HG02981 (cell line): ENCODE data around the gene JARID2.

Source experiments
- ATAC-seq: cut with Tn5 transposase; IDR thresholded peaks from one replicate; pipeline ENCODE4 v1.9.1; 2021; ENCODE audit warnings: mild to moderate bottlenecking, moderate library complexity; ENCODE audit not compliant: unreplicated experiment

JARID2 gene

DNA sequence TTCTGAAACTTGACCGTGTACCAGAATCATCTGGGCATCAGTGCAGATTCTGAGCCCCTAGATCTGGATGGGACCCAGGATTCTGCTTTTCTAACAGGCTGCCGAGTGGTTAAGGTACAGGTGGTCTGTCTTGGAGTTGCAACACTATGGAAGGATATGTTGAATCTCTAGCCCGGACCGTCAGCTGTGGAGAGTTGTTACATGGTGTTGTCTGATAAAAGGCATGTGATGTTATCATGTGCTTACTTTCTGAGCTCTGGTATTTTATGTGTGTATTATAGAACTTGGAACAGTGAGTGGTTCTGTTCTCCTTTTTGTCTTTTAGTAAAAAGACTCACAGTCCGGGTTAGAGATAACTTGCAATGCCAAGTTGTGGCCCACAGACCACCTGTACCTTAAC lies 123.0 kb downstream of the JARID2 start:
- ATAC-seq, result no peak

DNA sequence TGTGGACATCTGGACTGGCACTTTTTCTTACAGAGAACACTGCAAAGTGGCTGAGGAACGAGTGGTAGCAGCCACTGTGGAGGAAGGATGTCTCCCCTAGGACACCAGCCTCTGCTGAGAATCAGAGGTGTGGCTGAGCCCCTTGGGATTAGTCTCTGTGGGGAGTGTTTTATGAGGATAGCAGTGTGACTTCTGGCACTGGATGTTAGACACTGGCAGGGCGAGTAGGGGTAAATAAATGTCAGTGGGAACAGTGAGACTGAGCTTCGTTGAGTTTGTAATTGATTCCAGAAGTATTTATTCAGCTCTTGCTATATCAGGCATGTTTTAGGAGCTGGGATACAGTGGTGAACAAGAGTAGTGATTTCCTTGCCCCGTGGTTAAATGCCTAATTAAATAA lies 124.0 kb downstream of the JARID2 start:
- ATAC-seq, result no peak

DNA sequence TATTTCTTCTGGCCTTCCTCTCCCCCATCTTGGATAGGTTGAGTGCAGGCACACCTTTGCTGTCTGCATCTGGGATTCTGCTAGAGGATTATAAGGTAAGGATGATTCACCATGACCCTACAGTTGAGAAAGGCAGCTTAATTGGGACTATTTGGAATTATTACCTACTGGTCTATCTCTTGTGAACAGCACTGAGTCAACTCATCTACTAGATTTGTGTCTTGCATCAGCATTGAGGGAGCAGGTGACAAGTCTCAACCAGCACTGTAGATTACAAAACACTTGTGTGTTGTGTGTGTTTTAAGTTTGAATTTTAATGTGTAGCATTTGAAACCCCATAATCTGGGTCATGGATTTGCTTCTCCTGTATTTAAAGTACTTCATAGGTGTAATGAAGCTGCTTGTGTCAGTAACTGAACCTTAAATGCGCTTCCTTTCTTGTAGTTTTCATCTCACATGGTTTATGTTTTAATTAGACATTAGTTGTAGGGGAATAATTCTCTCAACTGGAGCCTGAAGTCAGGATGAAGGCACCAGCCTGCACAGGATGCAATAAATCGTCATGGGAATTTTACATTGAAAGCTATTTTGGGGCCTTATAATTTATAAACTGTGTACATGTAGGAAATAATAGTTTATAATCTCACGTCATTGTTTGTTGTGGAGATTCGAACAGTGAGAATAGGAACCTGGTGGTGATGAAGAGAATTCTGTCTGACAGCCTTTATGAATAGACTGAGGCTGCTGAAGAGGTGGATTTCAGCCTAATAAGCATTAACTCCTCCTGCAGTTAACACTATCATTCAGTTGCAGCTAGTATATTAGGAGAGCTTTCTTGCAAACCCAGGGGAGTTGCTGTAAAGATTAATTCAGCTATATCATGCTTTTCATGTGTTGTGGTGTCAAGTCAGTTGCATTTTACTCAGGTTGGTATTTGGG lies 125.1 kb downstream of the JARID2 start:
- no peak for ATAC-seq

DNA sequence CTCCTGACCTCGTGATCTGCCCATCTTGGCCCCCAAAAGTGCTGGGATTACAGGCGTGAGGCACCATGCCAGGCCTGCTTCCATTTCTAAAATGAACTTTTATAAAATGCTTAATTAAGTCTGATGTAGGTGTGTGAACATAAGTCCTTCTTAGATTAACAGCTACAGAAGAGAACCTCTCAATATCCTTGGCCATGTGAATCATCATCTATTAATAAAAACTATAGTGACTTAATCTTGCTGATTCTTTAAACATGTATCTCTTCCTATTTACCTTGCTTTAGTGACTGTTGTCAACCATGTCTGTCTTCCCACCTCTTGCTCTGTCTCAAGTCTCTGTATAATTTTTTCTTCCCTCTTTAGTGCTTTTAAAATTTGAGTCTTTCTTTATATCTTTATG lies 127.1 kb downstream of the JARID2 start:
- ATAC-seq, result no peak

DNA sequence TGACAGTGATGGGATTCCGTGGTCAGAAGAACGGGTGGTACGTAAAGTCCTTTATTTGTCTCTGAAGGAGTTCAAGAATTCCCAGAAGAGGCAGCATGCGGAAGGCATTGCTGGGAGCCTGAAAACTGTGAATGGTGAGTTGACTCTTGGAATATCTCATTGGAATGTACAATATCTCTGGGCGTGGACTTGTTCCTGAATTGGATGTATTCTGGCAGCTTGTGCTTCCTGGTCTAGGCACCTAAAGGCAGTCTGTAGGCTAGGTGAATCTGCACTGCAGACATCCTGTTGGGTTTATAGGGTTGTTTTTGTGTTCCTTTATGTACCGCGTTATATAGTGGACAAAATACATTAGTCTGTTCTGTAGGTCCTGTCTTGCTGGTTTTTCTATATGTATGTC lies 128.2 kb downstream of the JARID2 start:
- no peak for ATAC-seq

DNA sequence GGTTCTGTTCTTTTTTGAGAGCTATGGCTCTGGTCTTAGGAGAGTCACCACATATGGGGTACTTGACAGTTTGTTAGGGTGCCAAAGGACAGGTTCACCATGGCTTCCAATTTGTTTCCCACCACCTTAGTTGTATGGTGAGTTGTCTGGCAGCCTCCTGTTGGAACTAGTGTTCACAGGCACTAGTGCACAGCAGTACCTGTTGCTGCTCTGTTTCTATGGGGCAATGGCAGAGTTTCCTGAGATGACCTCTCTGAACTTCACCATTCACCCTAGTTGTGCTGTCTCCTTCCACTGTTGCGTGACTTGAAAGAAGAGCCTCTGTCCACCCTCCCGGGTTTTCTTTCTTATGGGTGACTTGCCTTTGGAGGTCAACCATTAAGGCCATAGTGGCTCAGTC lies 129.1 kb downstream of the JARID2 start:
- ATAC-seq, result no peak

DNA sequence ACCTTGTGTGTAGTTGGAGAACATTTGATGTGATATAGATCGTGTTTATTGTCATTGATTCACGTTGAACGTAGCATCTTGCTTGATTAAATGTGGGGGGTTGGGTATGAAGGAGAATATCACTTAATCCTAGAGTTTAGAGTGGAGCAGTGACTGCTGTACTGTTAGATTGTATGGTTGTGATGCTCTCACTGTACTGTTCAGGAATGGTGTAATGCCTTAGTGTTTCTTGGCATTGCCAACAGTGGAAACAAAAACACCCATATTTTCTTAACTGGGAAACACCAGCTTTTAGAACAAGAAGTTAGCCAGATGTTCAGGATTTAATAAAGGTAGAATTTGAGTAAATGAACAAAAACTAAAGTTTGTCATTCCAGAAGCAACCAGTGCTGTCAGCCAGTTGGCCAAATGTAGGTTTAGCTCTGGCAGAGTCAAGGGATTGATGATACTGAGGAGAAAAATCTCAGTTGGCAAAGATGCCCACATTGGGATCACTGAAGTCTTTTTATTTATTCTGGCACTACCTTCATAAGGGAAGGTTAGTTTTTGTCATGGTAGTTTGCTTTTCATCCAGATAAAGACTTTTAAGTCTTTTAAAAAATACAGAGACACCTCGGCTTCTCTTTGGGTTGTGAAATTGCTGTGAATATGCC lies 129.9 kb downstream of the JARID2 start:
- no peak for ATAC-seq

DNA sequence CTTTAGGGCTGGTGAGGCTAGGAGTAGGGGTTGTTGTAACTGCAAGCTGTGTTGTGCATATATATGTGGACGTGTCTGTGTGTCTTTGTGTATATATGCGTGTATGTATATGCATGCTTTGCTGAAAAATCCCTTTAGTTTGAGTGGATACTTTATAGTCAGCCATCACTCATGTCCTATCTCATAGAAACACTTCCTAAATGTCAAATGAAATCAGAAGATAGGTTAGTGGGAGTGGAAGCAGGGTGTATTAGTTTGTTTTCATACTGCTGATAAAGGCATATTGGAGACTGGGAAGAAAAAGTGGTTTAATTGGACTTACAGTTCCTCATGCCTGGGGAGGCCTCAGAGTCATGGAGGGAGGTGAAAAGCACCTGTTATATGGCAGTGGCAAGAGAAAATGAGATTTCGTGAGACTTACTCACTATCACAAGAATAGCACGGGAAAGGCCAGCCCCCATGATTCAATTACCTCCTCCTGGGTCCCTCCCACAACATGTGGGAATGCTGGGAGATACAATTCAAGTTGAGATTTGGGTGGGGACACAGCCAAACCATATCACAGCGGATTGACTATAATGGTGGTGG lies 131.1 kb downstream of the JARID2 start:
- ATAC-seq, result no peak

DNA sequence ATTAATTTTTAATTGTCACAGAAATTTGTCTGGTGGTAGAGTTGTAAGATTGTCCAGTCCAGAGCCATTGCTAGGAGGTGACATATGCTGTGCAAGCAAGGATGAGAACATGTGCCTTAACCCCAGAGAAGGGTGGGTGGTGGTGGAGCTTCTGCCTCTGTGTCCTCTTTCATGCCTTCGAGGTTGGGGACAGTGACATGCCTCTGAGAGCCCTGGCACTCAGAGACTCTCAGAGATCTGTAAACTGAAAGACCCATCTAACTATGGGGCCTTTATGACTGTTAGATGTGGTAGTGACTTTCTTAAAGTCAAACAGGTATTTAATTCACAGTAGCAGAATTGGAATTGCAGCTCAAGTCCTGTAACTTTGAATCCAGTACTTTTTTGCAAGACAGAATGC lies 132.4 kb downstream of the JARID2 start:
- ATAC-seq, result no peak

DNA sequence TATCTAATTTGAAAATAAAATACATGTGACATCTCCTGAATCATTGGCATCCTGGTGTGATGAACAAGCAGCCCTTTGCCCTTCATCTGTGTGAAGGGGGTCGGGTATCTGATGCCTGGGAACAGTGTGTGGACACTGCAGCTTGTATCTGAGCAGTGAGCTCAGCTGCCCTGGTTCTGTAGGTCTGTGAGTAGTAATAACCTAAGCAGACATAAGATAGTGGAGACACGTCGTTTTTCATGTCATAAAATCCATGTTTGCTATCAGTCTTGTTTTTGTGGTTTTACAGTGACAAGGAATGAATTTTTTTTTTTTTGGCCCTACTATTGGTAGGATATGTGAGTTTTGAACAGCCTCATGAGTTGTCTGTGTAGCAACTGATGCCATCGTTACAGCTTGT lies 133.0 kb downstream of the JARID2 start:
- no peak for ATAC-seq

DNA sequence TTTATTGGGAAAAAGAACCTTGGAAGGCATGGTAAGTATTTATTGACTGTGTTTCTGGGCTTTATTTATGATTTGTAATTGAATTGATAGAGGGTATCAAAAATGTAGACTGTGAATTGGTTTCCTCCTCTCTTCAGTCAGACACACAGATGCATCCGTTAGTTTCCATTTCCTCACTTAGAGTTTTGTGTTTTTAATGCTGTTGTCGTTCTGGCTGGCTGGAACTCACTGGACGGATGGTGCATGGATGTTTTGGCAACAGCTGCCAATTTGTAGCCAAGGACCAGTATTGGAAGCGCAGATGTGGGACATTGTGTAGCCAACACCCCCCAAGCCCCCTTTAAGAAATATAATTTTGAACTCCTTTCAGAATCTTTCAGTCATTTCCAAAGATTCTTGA lies 134.5 kb downstream of the JARID2 start:
- ATAC-seq, result no peak

DNA sequence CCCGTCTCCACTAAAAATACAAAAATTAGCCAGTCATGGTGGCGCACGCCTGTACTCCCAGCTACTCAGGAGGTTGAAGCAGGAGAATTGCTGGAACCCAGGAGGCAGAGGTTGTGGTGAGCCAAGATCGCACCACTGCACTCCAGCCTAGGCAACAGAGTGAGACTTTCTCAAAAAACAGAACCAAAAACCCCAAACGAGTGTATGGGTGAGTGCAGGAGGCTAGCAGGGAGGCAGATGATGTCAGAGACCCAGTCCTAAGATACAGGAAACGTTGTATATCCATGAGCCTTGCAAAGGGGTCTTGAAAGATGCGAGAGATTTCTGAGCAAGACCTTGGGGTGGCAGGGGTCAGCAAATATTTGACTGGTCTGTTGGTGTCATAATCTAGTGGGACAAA lies 136.2 kb downstream of the JARID2 start:
- ATAC-seq, result no peak

DNA sequence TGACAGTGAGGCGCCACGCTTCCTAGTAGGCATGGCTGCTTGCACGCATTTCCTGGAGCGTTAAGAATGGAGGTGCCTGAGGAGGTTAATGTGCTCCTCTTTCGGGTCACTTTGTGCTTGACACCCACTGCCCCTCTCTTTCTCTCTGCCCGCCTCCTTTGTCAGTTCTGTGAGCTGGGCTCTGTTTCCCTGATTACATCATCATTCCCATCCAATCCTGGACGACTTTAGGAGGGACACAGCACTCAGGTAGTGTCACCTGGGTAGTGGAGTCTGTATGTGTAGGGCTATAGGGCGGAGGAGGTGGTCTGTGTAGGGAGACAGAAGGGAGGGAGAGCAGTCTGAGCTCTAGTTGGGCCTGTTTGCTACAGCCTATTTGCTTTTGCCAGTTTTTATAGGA lies 136.8 kb downstream of the JARID2 start:
- no peak for ATAC-seq

DNA sequence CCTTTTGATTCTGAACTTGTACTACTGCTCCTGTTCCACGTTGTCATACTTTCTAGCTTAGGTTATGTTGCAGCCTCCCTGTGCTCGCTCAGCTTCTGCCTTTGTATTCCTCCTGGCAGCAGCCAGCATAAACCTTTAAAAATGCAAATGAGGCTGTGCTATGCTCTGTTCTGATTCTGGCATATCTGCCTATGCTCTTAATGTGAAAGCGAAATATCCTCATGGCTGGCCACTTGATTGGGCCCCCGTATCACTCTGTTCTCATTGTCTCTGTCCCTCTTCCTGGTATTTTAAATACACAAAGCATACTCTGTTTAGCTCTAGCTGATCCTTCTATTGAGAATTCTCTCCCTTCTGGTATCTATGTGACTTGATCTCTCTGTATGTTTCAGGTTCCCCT lies 139.0 kb downstream of the JARID2 start:
- peak; percentile 50 for ATAC-seq

DNA sequence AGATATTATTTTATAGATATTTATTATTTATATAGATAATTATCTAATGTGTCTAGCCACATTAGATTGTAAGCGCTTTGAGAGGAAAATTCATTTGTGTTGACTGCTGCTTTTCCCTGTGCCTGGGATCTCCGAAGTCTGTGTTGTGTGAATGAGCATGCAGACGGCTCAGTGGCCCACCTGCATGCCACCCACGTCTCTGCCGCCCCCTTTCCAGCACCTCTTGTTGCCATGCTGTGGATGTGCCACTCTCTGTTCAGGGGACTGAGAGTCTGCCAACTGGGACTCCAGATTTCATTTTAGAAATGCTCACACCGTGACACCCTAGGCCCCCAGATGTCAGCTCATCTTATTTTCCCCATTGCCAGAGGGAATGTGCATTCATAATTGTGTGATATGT lies 139.7 kb downstream of the JARID2 start:
- no peak for ATAC-seq

DNA sequence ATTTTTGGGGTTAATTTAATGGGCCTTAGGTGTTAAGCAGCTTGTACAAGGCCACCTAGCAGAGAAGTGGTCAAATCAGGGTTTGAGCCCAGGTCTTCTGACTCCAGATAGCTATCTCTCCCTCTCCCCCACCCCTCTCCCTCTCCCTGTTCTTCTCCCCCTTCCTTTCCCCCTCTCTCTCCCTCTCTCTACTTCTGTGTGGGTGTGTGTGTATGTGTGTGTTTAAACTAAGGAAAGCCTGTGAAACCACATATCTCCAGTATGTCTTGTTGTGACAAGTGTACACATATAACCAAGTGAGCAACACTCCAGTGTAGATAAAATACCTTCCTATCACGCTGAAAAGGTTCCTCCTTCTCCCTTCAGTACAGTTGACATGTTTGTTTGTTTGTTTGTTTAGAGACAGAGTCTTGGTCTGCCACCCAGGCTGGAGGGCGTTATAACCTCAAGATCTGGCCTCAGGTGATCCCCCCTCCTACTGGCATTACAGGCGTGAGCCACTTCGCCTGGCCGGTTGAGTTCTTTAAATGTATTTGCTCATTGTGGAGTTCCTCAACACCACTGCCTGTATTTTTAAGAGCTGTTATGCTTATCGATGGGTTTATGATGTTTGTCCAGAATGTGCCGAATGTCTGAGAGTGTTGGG lies 140.4 kb downstream of the JARID2 start:
- ATAC-seq, result no peak

DNA sequence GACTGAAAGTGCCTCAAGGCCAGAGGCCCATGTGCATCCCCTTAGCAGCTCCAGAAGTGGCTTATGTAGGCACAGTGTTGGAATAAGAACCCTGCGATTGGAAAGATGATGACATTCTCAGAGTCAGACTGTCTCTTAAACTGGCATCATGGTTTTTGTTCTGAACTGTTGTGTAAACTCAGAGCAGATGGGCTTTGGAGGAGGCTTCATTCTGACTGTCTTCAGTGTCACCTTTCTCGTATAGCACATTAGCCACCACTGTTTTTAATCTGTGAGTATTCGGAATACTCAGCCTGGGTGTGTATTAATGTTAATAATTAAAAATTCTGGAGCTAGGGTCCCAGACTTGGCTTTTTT lies 140.9 kb downstream of the JARID2 start:
- ATAC-seq, result no peak

DNA sequence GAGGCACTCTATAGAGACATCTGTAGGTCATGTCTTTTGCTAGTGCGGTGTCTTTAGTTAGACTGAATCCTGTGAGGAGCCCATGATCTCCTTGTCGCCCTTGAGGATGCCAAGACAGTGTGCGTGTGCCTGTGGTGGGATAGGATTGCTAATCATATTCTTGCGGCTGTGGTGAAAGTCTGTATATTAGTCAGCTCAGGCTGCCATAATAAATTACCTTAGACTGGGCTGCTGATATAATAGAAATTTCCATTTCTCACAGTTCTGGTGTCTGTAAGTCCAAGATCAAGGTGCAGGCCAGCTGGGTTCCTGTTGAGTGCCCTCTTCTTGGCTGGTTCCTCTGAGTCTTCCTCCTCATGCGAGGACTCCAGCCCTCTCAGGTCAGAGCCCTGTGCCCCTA lies 141.2 kb downstream of the JARID2 start:
- no peak for ATAC-seq

DNA sequence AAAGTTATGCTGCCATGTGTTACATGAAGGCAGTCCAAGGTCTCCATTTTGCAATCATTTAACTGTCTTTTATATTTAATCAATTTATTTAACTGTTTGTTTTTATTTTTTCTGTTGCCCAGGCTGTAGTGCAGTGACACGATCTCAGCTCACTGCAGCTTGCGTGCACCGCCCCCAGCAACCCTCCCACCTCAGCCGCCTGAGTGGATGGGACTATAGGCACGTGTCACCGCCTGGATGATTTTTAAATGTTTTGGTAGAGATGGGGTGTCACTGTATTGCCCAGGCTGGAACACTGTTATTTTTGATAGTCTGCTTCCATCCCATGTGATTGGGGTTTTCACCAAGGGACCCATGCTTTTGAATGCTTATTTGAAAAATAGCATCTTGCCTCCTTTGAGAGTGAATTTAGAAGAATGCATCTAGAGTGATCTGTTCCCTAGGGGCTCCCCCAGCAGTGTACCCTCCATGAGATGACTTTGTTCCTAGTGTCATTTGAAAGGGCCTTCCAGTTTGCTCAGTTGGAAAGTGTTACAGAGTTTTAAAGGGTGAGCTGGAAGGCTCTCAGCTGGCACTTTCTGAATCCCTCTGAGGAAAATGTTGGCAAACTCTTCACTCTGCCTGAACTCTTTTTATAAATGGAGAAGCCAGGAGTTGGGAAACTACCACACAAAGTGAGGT lies 143.4 kb downstream of the JARID2 start:
- ATAC-seq, result no peak

DNA sequence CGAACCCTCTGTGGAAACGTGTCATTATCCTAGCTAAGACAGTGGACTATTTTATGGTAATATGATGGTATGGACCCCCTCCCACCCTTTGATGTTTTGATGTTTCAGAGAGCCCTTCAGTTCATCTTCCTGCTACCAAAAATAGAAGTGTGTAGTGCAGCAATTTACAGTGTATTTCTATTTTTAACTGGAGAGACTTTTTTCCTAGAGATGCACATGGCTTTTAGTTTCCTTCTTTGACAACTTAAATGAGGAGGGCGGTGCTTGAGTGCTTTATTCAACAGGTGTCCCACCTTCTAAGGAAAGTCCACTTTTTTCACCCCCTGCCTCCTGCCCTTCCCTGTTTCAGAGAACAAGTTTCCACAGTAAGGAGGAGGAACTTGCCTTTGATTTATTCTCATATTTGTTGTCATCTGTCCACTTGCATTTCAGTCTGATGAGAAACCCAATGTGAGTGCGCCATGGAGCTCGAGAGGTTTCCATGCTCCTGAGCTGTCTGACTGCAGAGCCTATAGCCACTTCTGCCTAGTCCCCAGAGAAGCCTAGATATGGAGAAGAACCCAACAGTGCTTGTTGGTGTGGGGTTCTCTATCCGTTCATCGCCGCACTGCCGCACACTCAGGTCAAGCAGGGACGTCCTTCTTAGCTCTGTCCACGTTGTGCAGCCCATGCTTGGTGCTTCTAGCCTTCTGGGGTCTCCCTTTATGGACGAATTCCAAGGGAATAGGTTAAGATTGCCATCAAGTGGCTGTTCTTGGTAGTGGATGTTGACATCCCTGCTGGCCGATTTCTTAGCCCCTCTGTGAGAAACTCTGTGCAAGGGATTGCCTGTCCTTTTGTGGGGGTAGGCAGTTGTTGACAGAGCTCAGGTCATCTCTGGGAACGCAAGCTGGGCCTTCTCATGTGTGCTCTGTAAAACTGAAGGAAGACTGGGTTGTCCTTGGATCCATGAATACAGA lies 144.2 kb downstream of the JARID2 start:
- ATAC-seq, result no peak
